CD4-positive, CD25-positive, alpha-beta regulatory T cell (primary cell): Measurements from ENCODE around the gene VANGL1. TPM values are rescaled to one million over a fixed set of nuclear protein-coding genes. Genes with fewer than 3 reads are reported as not detected.
A peak's percentile ranks its signal among the peaks of the same experiment; 100 is the strongest.

ENCODE experiments used
- ATAC-seq, 2 donors: fragments of 150-1000 bp; cut with Tn5 transposase; one replicate each; pipeline ENCODE4 v1.10.0; 2021; ENCODE audit warnings: low read depth in 2 of 2, moderate number of reproducible peaks in 2 of 2, moderate library complexity in 1 of 2
- DNase-seq, 3 donors: peaks; one replicate each; pipeline versions ENCODE4 v3.0.0 to v3.0.0-alpha.2; 2012 to 2022; ENCODE audit warnings: mixed read lengths in 1 of 3
- H3K27ac ChIP-seq: one replicate; pipeline ENCODE4 v1.7.0; 2013; ENCODE audit warnings: mild to moderate bottlenecking, low read length; ENCODE audit not compliant: insufficient read depth, poor library complexity, severe bottlenecking
- H3K27me3 ChIP-seq: one replicate; pipeline ENCODE4 v1.7.0; 2013; ENCODE audit warnings: low read length; ENCODE audit not compliant: control insufficient read depth, insufficient read depth
- H3K36me3 ChIP-seq: one replicate; pipeline ENCODE4 v1.7.0; 2013; ENCODE audit warnings: mild to moderate bottlenecking, low read length, moderate library complexity; ENCODE audit not compliant: control insufficient read depth, insufficient read depth
- H3K4me1 ChIP-seq: 2 replicates; pipeline ENCODE4 v1.7.0; 2013; ENCODE audit warnings: mild to moderate bottlenecking, low read length; ENCODE audit not compliant: insufficient read depth, control insufficient read depth, poor library complexity, severe bottlenecking
- H3K4me3 ChIP-seq: one replicate; pipeline ENCODE4 v1.7.0; 2013; ENCODE audit warnings: low read depth, mild to moderate bottlenecking, low read length, moderate library complexity
- H3K9me3 ChIP-seq, 2 experiments: 1 replicate in 1 of 2; 2 replicates in 1 of 2; pipeline ENCODE4 v1.7.0; 2013; ENCODE audit warnings: low read length in 2 of 2, mild to moderate bottlenecking in 1 of 2, moderate library complexity in 1 of 2; ENCODE audit not compliant: control insufficient read depth in 2 of 2
- H3K27ac Mint-ChIP-seq, 3 donors: one replicate each; pipeline ENCODE4 v1.8.0; 2020 to 2022; ENCODE audit warnings: mild to moderate bottlenecking in 3 of 3, mixed read lengths in 3 of 3, moderate library complexity in 2 of 3
- H3K27me3 Mint-ChIP-seq: one replicate; pipeline ENCODE4 v1.8.0; 2022; ENCODE audit warnings: mild to moderate bottlenecking, mixed read lengths
- H3K36me3 Mint-ChIP-seq: one replicate; pipeline ENCODE4 v1.8.0; 2020; ENCODE audit warnings: mixed read lengths
- H3K4me1 Mint-ChIP-seq, 4 donors: one replicate each; pipeline ENCODE4 v1.8.0; 2020 to 2022; ENCODE audit warnings: mixed read lengths in 4 of 4, mild to moderate bottlenecking in 1 of 4
- H3K4me3 Mint-ChIP-seq, 4 donors: one replicate each; pipeline ENCODE4 v1.8.0; 2020 to 2022; ENCODE audit warnings: mild to moderate bottlenecking in 4 of 4, mixed read lengths in 4 of 4, moderate library complexity in 3 of 4
- H3K9me3 Mint-ChIP-seq, 7 donors: one replicate each; pipeline ENCODE4 v1.8.0; 2020 to 2022; ENCODE audit warnings: mixed read lengths in 7 of 7, mild to moderate bottlenecking in 3 of 7, moderate library complexity in 2 of 7
- polyA plus RNA-seq, 4 donors: library from polyadenylated mRNA; unstranded; fragments of 300-500 nt; fragmentation: Illumina TruSeq; gene quantifications; one replicate each; pipeline ENCODE4 v1.2.3, GENCODE V29; 2021
- total RNA-seq: library from RNA; stranded (reverse); gene quantifications from one replicate; pipeline ENCODE4 v1.2.3, GENCODE V29; 2022

VANGL1 gene
- total and polyA plus RNA-seq, 5 donors from 2014 or later, result 3.6 to 10.7 (median 6.1) TPM

DNA sequence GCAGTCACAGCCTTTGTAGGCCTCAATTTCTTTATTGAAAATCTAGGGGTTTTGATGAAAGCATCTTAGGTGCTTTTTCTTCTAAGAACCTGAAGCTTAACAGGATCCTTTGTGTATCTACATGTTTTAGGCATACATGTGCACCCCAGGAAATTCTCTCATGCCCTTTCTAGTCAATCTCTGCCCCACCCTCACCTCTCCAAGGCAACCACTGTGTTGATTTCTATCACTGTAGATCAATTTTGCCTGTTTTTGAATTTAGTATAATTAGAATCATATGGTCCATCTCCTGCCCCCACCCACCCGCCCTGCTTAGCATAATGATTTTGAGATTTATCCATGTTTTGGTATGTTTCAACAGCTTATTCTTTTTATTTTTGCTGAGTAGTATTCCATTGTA lies 19.4 kb downstream of the VANGL1 start:
- Mint-ChIP-seq H3K9me3 (peaks cover 0 to 2% (median 0%) of the 10 kb centered on the region in 7 donors), H3K27ac (no peak overlapping the region), H3K4me3 (no peak overlapping the region), H3K36me3 (no peaks in the 10 kb centered on the region), H3K4me1 (peaks cover 0 to 4% (median 0%) of the 10 kb centered on the region in 4 donors), H3K27me3 (no peaks in the 10 kb centered on the region)
- Histone ChIP-seq H3K36me3 (peaks cover 14% of the 10 kb centered on the region), H3K27me3 (no peaks in the 10 kb centered on the region), H3K9me3 (no peaks in the 10 kb centered on the region), H3K4me3 (no peak overlapping the region), H3K27ac (no peak overlapping the region), H3K4me1 (no peaks in the 10 kb centered on the region)
- DNase-seq, result no peak
- no peak for ATAC-seq

DNA sequence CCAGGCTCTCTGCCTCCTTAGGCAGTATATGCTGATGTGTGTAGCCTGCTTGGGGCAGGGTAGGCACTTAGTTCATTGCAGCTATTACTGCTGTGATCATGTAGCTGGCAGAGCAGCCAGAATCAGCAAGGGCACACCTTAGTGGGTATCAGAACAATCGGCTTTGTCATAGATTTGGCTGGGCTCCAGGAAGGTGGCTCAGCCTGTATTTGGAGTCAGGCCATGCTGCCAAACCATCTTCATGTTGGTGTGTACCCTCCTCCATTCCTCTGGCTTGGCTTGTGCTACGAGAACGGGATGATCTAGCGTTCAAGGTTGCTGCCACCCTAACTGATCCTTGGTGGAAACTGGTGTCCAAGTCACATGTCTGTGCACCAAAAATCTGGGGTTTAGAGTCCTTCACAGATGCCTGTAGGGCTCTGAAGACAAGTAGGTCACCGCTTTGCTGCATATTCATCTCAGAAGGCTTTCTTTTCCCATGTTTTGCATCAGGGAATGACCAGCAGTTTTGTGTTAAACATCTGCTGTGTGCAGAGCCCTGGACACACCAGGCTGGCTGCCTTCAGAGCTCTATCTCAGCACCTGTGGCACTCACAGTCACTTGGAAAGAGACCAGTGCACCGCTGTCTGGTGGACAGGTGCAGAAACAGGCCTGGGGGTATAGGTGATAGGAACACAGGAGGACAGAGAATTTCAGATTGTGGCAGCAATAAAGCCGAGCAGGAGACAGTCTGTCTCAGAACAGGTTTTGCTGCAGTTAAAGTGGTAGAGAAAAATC lies 23.7 kb downstream of the VANGL1 start:
- Mint-ChIP-seq H3K9me3 (peaks cover 0 to 2% (median 0%) of the 10 kb centered on the region in 7 donors), H3K27me3 (no peaks in the 10 kb centered on the region), H3K4me3 (no peak overlapping the region), H3K4me1 (peaks cover 0 to 20% (median 0%) of the 10 kb centered on the region in 4 donors), H3K36me3 (no peaks in the 10 kb centered on the region), H3K27ac (no peak overlapping the region)
- Histone ChIP-seq H3K4me1 (no peaks in the 10 kb centered on the region), H3K27ac (no peak overlapping the region), H3K27me3 (no peaks in the 10 kb centered on the region), H3K36me3 (peaks cover 9% of the 10 kb centered on the region), H3K9me3 (no peaks in the 10 kb centered on the region), H3K4me3 (no peak overlapping the region)
- ATAC-seq, result no peak
- no peak for DNase-seq

DNA sequence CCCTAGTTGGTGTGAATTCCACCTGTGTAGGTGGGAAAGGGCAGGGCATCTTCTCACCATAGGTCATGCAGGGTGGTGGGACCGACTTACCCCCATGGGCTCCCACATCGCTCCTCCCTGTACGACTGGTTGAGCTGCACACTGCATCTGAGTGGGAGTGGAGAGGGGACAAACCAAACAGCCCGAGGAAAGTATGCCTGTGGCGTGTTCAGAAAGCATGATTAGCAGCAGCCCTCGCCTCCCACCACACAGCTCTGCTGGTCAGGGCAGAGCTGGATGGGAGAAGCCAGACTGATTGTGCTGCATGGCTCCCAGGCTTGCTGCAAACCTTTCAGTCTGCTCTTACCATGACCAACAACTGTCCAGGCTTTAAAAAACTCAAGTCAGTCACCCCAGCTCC lies 24.4 kb downstream of the VANGL1 start:
- H3K4me1 ChIP-seq, result no peaks in the 10 kb centered on the region
- no peak for ATAC-seq
- H3K4me3 Mint-ChIP-seq, result no peak overlapping the region

DNA sequence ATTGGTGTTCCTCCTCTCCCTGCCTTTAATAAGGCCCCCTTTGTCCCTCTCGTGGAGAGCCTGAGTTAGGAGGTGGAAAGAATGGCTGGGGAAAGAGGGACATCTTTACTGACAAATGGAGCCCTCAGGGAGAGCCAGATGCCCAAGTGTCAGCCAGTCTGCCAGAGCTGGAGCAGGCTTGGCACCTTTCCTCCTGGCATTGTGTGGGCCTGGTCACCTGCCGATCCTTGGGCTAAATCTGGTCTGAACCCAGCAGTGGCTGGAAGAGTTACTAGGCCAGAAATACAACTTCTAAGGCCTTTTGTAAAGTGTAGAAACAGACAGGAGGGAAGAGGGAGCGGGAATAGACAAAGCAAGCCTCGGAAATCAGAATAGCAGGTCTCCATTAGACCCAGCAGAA lies 24.9 kb downstream of the VANGL1 start:
- Histone ChIP-seq H3K4me1 (no peaks in the 10 kb centered on the region), H3K27me3 (no peaks in the 10 kb centered on the region), H3K27ac (no peak overlapping the region), H3K36me3 (peaks cover 8% of the 10 kb centered on the region), H3K9me3 (no peaks in the 10 kb centered on the region), H3K4me3 (no peak overlapping the region)
- Mint-ChIP-seq H3K4me1 (peaks cover 0 to 20% (median 0%) of the 10 kb centered on the region in 4 donors), H3K27ac (peak overlapping the region in 1 of 3 donors; percentile 44), H3K9me3 (peaks cover 0 to 2% (median 0%) of the 10 kb centered on the region in 7 donors), H3K27me3 (no peaks in the 10 kb centered on the region), H3K36me3 (no peaks in the 10 kb centered on the region), H3K4me3 (no peak overlapping the region)
- no peak for DNase-seq
- ATAC-seq, result no peak

More for the DNA sequence above, 24.4 kb downstream of the VANGL1 start:
- H3K4me1 Mint-ChIP-seq, result peaks cover 0 to 20% (median 0%) of the 10 kb centered on the region in 4 donors
- Histone ChIP-seq H3K4me3 (no peak overlapping the region), H3K9me3 (no peaks in the 10 kb centered on the region), H3K27me3 (no peaks in the 10 kb centered on the region), H3K36me3 (peaks cover 8% of the 10 kb centered on the region), H3K27ac (no peak overlapping the region)
- DNase-seq, result no peak
- no peak overlapping the region for H3K27ac Mint-ChIP-seq
- no peaks in the 10 kb centered on the region for H3K27me3 Mint-ChIP-seq
- peaks cover 0 to 2% (median 0%) of the 10 kb centered on the region in 7 donors for H3K9me3 Mint-ChIP-seq
- no peaks in the 10 kb centered on the region for H3K36me3 Mint-ChIP-seq

DNA sequence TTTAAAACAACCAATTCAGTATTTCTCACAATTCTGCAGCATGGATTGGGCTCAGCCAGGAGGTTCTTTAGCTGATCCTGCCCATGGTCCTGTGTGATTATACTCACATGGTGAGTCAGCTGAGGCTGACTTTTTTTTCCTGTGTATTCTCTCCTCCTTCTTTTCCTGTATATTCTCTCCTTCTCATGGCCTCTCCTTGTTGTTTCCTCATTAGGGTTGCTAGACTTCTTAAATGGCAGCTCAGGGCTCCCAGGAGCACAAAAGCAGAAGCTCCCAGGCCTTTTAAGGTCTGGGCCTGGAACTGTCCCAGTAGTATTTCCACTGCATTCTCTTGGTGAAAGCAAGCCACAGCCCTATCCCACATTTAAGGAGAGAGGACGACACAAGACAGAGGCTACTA lies 26.8 kb downstream of the VANGL1 start:
- H3K36me3 ChIP-seq, result peaks cover 8% of the 10 kb centered on the region
- no peaks in the 10 kb centered on the region for H3K27me3 ChIP-seq
- DNase-seq (no peak), ATAC-seq (no peak)
- no peaks in the 10 kb centered on the region for H3K9me3 ChIP-seq
- H3K4me3 ChIP-seq, result no peak overlapping the region
- no peak overlapping the region for H3K27ac ChIP-seq
- Mint-ChIP-seq H3K4me3 (no peak overlapping the region), H3K9me3 (peaks cover 0 to 2% (median 0%) of the 10 kb centered on the region in 7 donors), H3K27ac (peak overlapping the region in 2 of 3 donors; percentile 21 to 26), H3K36me3 (no peaks in the 10 kb centered on the region), H3K4me1 (peaks cover 0 to 20% (median 0%) of the 10 kb centered on the region in 4 donors), H3K27me3 (no peaks in the 10 kb centered on the region)
- no peaks in the 10 kb centered on the region for H3K4me1 ChIP-seq

DNA sequence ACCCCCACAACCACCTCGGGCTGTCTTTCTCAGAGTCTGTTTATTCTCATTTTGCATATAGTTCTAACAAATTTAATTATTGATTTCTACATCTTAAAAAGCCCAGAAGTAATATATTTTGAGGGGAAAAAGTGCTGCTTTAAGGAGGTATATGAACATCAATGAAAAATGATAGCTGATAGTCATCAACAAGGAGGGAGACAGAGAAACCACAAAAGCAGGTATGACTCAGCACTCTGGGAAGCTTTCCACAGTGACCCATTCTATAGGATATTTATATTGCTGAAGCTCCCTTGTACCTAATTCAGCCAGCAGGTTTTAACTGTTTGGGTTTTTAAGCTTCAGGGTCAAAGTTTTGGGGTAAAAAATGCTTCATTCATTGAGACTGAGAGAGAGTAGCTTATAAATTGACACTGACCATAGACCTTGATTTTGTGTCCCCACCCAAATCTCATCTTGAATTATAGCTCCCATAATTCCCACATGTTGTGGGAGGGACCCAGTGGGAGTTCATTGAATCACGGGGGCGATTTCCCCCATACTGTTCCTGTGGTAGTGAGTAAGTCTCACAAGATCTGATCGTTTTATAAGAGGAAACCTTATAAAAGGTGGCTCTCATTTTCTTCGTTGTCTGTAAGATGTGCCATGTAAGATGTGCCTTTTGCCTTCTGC lies 27.4 kb downstream of the VANGL1 start:
- Mint-ChIP-seq H3K27ac (peak overlapping the region in 2 of 3 donors; percentile 26 to 52), H3K36me3 (no peaks in the 10 kb centered on the region), H3K9me3 (peaks cover 0 to under 1% (median 0%) of the 10 kb centered on the region in 7 donors), H3K4me1 (peaks cover 0 to 20% (median 0%) of the 10 kb centered on the region in 4 donors), H3K4me3 (no peak overlapping the region), H3K27me3 (no peaks in the 10 kb centered on the region)
- H3K4me1 ChIP-seq, result no peaks in the 10 kb centered on the region
- no peaks in the 10 kb centered on the region for H3K27me3 ChIP-seq
- DNase-seq (peak in 1 of 3 donors; percentile 31), ATAC-seq (no peak)
- H3K4me3 ChIP-seq, result no peak overlapping the region
- H3K27ac ChIP-seq, result no peak overlapping the region
- H3K9me3 ChIP-seq, result no peaks in the 10 kb centered on the region
- H3K36me3 ChIP-seq, result peaks cover 3% of the 10 kb centered on the region

DNA sequence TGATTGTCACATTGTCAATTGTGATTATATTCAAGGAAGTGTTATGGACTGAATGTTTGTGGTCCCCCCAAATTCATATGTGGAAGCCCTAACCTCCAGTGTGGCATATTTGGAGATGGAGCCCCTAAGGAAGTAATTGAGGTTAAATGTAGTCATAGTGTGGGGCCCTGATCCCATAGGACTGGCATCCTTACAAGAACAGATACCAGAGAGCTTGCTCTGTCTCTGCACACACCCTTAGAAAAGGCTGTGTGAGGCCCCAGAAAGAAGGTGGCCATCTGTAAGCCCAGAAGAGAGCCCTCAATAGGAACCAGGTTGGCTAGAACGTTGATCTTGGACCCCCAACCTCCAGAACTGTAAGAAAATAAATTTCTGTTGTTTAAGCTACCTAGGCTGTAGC lies 28.1 kb downstream of the VANGL1 start:
- H3K27me3 ChIP-seq, result no peaks in the 10 kb centered on the region
- no peaks in the 10 kb centered on the region for H3K4me1 ChIP-seq
- H3K27ac Mint-ChIP-seq, result peak overlapping the region in 1 of 3 donors; percentile 52
- H3K36me3 Mint-ChIP-seq, result no peaks in the 10 kb centered on the region
- no peaks in the 10 kb centered on the region for H3K27me3 Mint-ChIP-seq
- H3K4me1 Mint-ChIP-seq, result peaks cover 0 to 20% (median 0%) of the 10 kb centered on the region in 4 donors
- H3K27ac ChIP-seq, result no peak overlapping the region
- ATAC-seq (no peak), DNase-seq (no peak)
- no peaks in the 10 kb centered on the region for H3K9me3 ChIP-seq
- H3K4me3 Mint-ChIP-seq, result no peak overlapping the region
- H3K36me3 ChIP-seq, result no peaks in the 10 kb centered on the region
- H3K9me3 Mint-ChIP-seq, result no peaks in the 10 kb centered on the region
- no peak overlapping the region for H3K4me3 ChIP-seq
